ENCODE results near the gene PARVG. TPM values are rescaled to one million over a fixed set of nuclear protein-coding genes. Genes with fewer than 3 reads are reported as not detected.

Gene PARVG
- total and polyA plus RNA-seq, 9 of the 15 experiments (the other 6 are each of a cell fraction or from before 2014, with no cell fraction given) = 0.35 TPM; not detected in 8

GRCh38 chr22:44204739-44205515 lies 24.2 kb downstream of the PARVG start (continued):
- no peak for TF ChIP-seq ZNF668 (CRISPR knock-in tag; IDR thresholded peaks at IDR 0.05)

GRCh38 chr22:44205516-44206329 lies 25.0 kb downstream of the PARVG start:
- no peak for TF ChIP-seq CLOCK (CRISPR knock-in tag; IDR thresholded peaks at IDR 0.05; ENCODE audit: borderline replicate concordance)
- TF ChIP-seq PTBP1 (IDR thresholded peaks at IDR 0.05; ENCODE audit: low read depth, low read length) = no peak
- no peak for DNase-seq (ENCODE audit: extremely low read depth in 1 of 4, low spot score in 3 of 4)
- H3K9ac ChIP-seq (ENCODE audit: insufficient read depth in 1 of 2, low read depth in 2 of 2, low read length in 2 of 2) = no peak overlapping the region; a peak in 1 of 4 replicates
- ATAC-seq = no peak
- H3K36me3 ChIP-seq (ENCODE audit: control insufficient read depth, insufficient read depth, low read length) = no peaks in the 10 kb centered on the region
- BruUV-seq (replicated peaks) = no TSS peak
- POLR2A ChIA-PET = interaction anchor here (0.8 kb wide), 1 partner anchor 970 kb away, joined by 3 read pairs; no protein-coding TSS in a partner anchor
- no peaks in the 10 kb centered on the region for H4K20me1 ChIP-seq (replicated peaks; ENCODE audit: control insufficient read depth, insufficient read depth, low read length)
- in situ Hi-C loops (cut with MboI) = no loop called here
- H3K4me1 ChIP-seq (replicated peaks in 1 of 2; ENCODE audit: control insufficient read depth in 2 of 2, insufficient read depth in 2 of 2, low read length in 2 of 2) = peaks cover 0 to 5% of the 10 kb centered on the region in 2 experiments; a peak in 1 of 5 replicates
- H3K27me3 ChIP-seq (ENCODE audit: control insufficient read depth in 2 of 2, insufficient read depth in 2 of 2, low read length in 2 of 2) = peaks cover 3 to 33% of the 10 kb centered on the region in 2 experiments; a peak in 3 of 5 replicates
- intact Hi-C loops (cut with micrococcal nuclease) = no loop called here
- no peak overlapping the region for H3K4me3 ChIP-seq
- no peak overlapping the region for H3K4me2 ChIP-seq (ENCODE audit: insufficient read depth, low read length)
- no peak overlapping the region for H3K27ac ChIP-seq (ENCODE audit: extremely low read depth, low read depth, low read length)
- FAIRE-seq = no peak
- CTCF ChIA-PET (ENCODE audit: low intra/inter-chr PET ratio) = no interaction called here
- no peaks in the 10 kb centered on the region for H3K9me1 ChIP-seq (ENCODE audit: control insufficient read depth, insufficient read depth, low read length)
- no peaks in the 10 kb centered on the region for H3K79me2 ChIP-seq (ENCODE audit: control insufficient read depth, insufficient read depth, low read length)
- whole genome bisulfite sequencing (ENCODE audit: insufficient coverage, low coverage, missing lambda C conversion rate) = 3% methylated on average over 16 of the region's 16 CpGs
- H3K9me3 ChIP-seq (replicated peaks; ENCODE audit: control insufficient read depth, insufficient read depth, low read depth, low read length) = no peaks in the 10 kb centered on the region
- no peak overlapping the region for H2AFZ ChIP-seq (ENCODE audit: low read depth, low read length)

Data from K562 (cell line).